A673 (cell line): ENCODE data around the gene CEP85.

Experiments used
- EZH2 ChIP-seq: fragments of 200-600 bp; sonication (generic); IDR thresholded peaks from 2 replicates; pipeline ENCODE4 v1.6.1; 2017; ENCODE audit warnings: borderline replicate concordance, low read depth, mild to moderate bottlenecking, mixed read lengths, antibody characterized with exemption, low read length; ENCODE audit not compliant: poor library complexity, severe bottlenecking
- TF ChIP-seq, protein P1 (sequence below): fragments of 300-800, 200-600 bp; sonication (generic); conservative IDR thresholded peaks from 2 replicates; pipeline ENCODE4 v1.5.1; 2017; ENCODE audit warnings: low read depth, mild to moderate bottlenecking, antibody characterized with exemption, low read length, moderate library complexity, mixed read lengths

DNA sequence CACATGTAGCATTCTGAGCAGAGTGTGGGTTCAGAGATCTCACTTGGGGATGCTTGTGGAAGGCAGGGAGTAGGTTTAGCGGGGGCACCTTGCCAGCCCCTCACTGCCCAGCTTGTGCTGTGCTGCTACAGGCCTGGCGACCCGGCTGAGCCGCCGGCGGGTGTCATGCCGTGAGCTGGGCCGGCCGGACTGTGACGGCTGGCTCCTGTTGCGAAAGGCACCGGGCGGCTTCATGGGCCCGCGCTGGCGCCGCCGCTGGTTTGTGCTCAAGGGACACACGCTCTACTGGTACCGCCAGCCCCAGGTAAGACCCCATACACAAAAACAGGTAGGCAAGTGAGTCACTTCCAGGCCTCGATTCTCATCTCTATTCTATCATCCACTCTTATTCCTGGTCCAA, 49.1 kb upstream of the CEP85 start:
- TF ChIP-seq, protein P1, sequence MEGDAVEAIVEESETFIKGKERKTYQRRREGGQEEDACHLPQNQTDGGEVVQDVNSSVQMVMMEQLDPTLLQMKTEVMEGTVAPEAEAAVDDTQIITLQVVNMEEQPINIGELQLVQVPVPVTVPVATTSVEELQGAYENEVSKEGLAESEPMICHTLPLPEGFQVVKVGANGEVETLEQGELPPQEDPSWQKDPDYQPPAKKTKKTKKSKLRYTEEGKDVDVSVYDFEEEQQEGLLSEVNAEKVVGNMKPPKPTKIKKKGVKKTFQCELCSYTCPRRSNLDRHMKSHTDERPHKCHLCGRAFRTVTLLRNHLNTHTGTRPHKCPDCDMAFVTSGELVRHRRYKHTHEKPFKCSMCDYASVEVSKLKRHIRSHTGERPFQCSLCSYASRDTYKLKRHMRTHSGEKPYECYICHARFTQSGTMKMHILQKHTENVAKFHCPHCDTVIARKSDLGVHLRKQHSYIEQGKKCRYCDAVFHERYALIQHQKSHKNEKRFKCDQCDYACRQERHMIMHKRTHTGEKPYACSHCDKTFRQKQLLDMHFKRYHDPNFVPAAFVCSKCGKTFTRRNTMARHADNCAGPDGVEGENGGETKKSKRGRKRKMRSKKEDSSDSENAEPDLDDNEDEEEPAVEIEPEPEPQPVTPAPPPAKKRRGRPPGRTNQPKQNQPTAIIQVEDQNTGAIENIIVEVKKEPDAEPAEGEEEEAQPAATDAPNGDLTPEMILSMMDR: no peak
- TF ChIP-seq EZH2: no peak
